Neural progenitor cell (in vitro differentiated cells): ENCODE results near the gene THEM5. TPM values are rescaled to one million over a fixed set of nuclear protein-coding genes. Genes with fewer than 3 reads are reported as not detected.

Source experiments
- DNase-seq: peaks from one replicate; pipeline ENCODE4 v3.0.0-alpha.2; 2016; ENCODE audit warnings: low spot score
- H2AFZ ChIP-seq: fragments of 200-600 bp; sonication (generic); replicated peaks from 2 replicates; pipeline ENCODE4 v1.6.1; 2016; ENCODE audit warnings: antibody characterized with exemption
- H3F3A ChIP-seq: fragments of 200-600 bp; sonication (generic); 2 replicates; pipeline ENCODE4 v1.6.1; 2016; ENCODE audit warnings: antibody characterized with exemption, low read depth
- H3K27ac ChIP-seq: fragments of 200-600 bp; sonication (generic); 2 replicates; pipeline ENCODE4 v1.5.1; 2016; ENCODE audit warnings: mild to moderate bottlenecking
- H3K27me3 ChIP-seq: fragments of 200-600 bp; sonication (generic); 2 replicates; pipeline ENCODE4 v1.6.1; 2016; ENCODE audit warnings: mild to moderate bottlenecking, moderate library complexity
- H3K36me3 ChIP-seq: fragments of 200-600 bp; sonication (generic); 2 replicates; pipeline ENCODE4 v1.5.1; 2016
- H3K4me1 ChIP-seq: fragments of 200-600 bp; sonication (generic); 2 replicates; pipeline ENCODE4 v1.6.1; 2016; ENCODE audit warnings: mixed run types
- H3K4me2 ChIP-seq: fragments of 200-600 bp; sonication (generic); 2 replicates; pipeline ENCODE4 v1.6.1; 2016
- H3K4me3 ChIP-seq: fragments of 200-600 bp; sonication (generic); 2 replicates; pipeline ENCODE4 v1.5.1; 2016
- H3K79me2 ChIP-seq: fragments of 200-600 bp; sonication (generic); 2 replicates; pipeline ENCODE4 v1.6.1; 2016; ENCODE audit warnings: low read depth
- H3K9ac ChIP-seq: fragments of 200-600 bp; sonication (generic); 2 replicates; pipeline ENCODE4 v1.6.1; 2016
- H3K9me3 ChIP-seq: fragments of 200-600 bp; sonication (generic); 2 replicates; pipeline ENCODE4 v1.5.1; 2016; ENCODE audit warnings: low read depth
- H4K20me1 ChIP-seq: fragments of 200-600 bp; sonication (generic); 2 replicates; pipeline ENCODE4 v1.6.1; 2016; ENCODE audit warnings: low read depth
- H3K27ac Mint-ChIP-seq: 3 replicates; pipeline ENCODE4 v1.8.0; 2021; ENCODE audit warnings: mixed read lengths
- H3K27me3 Mint-ChIP-seq: 2 replicates; pipeline ENCODE4 v1.8.0; 2022; ENCODE audit warnings: low read depth, mild to moderate bottlenecking, inconsistent platforms, moderate library complexity, mixed read lengths; ENCODE audit not compliant: insufficient read depth
- H3K36me3 Mint-ChIP-seq: 3 replicates; pipeline ENCODE4 v1.8.0; 2021; ENCODE audit warnings: mixed read lengths
- H3K4me1 Mint-ChIP-seq: 3 replicates; pipeline ENCODE4 v1.8.0; 2021; ENCODE audit warnings: mixed read lengths
- H3K4me3 Mint-ChIP-seq: 3 replicates; pipeline ENCODE4 v1.8.0; 2021; ENCODE audit warnings: mild to moderate bottlenecking, moderate library complexity, mixed read lengths
- H3K9me3 Mint-ChIP-seq: 3 replicates; pipeline ENCODE4 v1.8.0; 2020; ENCODE audit warnings: mixed read lengths
- EZH2 ChIP-seq: fragments of 200-600 bp; sonication (generic); IDR thresholded peaks from 2 replicates; pipeline ENCODE4 v1.6.1; 2017; ENCODE audit warnings: antibody characterized with exemption, mild to moderate bottlenecking, moderate library complexity
- EZH2phosphoT487 ChIP-seq: fragments of 200-600 bp; sonication (generic); IDR thresholded peaks from 2 replicates; pipeline ENCODE4 v1.6.1; 2017; ENCODE audit warnings: antibody characterized with exemption
- total RNA-seq: library from RNA; depleted of rRNA; stranded (reverse); fragments of >200 nt; gene quantifications from 2 replicates; pipeline ENCODE4 v1.2.3, GENCODE V29; 2015; ENCODE audit warnings: low replicate concordance
- TF ChIP-seq, protein P1 (sequence below): fragments of 200-600 bp; sonication (generic); IDR thresholded peaks from 2 replicates; pipeline ENCODE4 v1.5.1; 2017; ENCODE audit warnings: antibody characterized with exemption, mild to moderate bottlenecking

The THEM5 gene
- total RNA-seq, 1 donor from 2014 or later, result not detected

DNA sequence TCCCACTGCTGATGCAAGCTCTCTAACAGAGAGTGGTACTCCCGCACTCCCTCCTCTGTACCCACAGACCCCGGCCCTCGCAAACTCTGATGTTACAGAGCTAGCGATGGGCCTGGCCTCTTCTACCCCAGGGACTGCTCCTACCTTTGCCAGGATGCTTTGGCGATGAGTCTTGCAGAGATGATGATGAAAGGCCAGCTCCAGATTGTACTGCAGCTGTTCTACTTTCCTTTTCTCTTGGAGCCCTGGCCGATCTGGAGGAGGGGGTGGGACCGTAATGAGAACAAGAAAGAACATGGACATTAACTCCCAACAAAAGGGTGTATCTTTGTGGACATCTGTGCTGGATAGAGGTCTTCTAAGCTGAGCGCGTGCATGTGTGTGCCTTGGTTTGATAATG lies 42.3 kb downstream of the THEM5 start:
- no peak overlapping the region for H3K27ac Mint-ChIP-seq

DNA sequence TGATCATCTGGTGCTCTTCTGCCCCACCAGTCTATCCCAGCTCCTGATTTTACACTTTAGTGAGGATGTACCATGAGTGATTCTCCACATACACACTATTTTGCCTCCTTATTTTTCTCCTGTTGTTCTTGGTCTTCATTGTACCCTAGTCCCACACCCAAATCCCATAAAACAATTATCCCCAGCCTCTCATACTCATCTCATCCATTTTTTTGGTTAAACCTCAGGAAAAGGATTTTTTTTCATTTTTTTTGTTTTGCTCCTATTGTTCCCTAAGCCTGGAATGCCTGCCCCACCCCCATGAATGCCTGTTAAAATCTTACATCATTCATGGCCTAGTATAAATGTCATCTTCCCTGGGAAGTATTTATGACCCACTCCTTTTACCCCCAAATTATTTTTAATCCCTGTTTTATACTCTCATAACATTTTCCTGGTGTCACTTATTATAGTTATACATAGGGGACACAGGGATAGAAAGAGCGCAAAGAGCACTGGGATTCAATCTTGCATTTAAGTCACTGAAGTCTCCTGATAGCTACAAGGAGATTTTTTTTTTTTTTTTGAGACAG lies 43.4 kb downstream of the THEM5 start:
- H3K36me3 Mint-ChIP-seq, result no peaks in the 10 kb centered on the region
- Histone ChIP-seq H3K9ac (no peak overlapping the region), H3K36me3 (no peaks in the 10 kb centered on the region), H3K4me2 (no peak overlapping the region), H3K9me3 (no peaks in the 10 kb centered on the region), H3K27ac (no peak overlapping the region), H3K79me2 (no peaks in the 10 kb centered on the region), H3F3A (no peaks in the 10 kb centered on the region), H3K4me3 (no peak overlapping the region), H4K20me1 (no peaks in the 10 kb centered on the region), H3K4me1 (no peaks in the 10 kb centered on the region), H2AFZ (no peak overlapping the region), H3K27me3 (no peaks in the 10 kb centered on the region)
- H3K9me3 Mint-ChIP-seq, result no peaks in the 10 kb centered on the region
- peaks cover 7% of the 10 kb centered on the region for H3K27me3 Mint-ChIP-seq
- DNase-seq, result no peak
- peaks cover 10% of the 10 kb centered on the region for H3K4me1 Mint-ChIP-seq
- TF ChIP-seq EZH2, result no peak
- TF ChIP-seq EZH2phosphoT487, result no peak
- TF ChIP-seq, protein P1, sequence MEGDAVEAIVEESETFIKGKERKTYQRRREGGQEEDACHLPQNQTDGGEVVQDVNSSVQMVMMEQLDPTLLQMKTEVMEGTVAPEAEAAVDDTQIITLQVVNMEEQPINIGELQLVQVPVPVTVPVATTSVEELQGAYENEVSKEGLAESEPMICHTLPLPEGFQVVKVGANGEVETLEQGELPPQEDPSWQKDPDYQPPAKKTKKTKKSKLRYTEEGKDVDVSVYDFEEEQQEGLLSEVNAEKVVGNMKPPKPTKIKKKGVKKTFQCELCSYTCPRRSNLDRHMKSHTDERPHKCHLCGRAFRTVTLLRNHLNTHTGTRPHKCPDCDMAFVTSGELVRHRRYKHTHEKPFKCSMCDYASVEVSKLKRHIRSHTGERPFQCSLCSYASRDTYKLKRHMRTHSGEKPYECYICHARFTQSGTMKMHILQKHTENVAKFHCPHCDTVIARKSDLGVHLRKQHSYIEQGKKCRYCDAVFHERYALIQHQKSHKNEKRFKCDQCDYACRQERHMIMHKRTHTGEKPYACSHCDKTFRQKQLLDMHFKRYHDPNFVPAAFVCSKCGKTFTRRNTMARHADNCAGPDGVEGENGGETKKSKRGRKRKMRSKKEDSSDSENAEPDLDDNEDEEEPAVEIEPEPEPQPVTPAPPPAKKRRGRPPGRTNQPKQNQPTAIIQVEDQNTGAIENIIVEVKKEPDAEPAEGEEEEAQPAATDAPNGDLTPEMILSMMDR, result no peak
- H3K4me3 Mint-ChIP-seq, result no peak overlapping the region
- no peak overlapping the region for H3K27ac Mint-ChIP-seq

More for the DNA sequence above, 42.3 kb downstream of the THEM5 start:
- Histone ChIP-seq H3K4me1 (no peaks in the 10 kb centered on the region), H3K36me3 (no peaks in the 10 kb centered on the region), H3K9me3 (no peaks in the 10 kb centered on the region), H3K27me3 (no peaks in the 10 kb centered on the region), H3K27ac (no peak overlapping the region), H2AFZ (no peak overlapping the region), H3K79me2 (no peaks in the 10 kb centered on the region), H4K20me1 (no peaks in the 10 kb centered on the region), H3F3A (no peaks in the 10 kb centered on the region), H3K4me2 (no peak overlapping the region), H3K9ac (no peak overlapping the region), H3K4me3 (no peak overlapping the region)
- peaks cover 10% of the 10 kb centered on the region for H3K4me1 Mint-ChIP-seq
- TF ChIP-seq, protein P1, result no peak
- TF ChIP-seq EZH2 (no peak), EZH2phosphoT487 (no peak)
- DNase-seq, result no peak
- peaks cover 7% of the 10 kb centered on the region for H3K27me3 Mint-ChIP-seq
- H3K36me3 Mint-ChIP-seq, result no peaks in the 10 kb centered on the region
- no peak overlapping the region for H3K4me3 Mint-ChIP-seq
- H3K9me3 Mint-ChIP-seq, result no peaks in the 10 kb centered on the region

DNA sequence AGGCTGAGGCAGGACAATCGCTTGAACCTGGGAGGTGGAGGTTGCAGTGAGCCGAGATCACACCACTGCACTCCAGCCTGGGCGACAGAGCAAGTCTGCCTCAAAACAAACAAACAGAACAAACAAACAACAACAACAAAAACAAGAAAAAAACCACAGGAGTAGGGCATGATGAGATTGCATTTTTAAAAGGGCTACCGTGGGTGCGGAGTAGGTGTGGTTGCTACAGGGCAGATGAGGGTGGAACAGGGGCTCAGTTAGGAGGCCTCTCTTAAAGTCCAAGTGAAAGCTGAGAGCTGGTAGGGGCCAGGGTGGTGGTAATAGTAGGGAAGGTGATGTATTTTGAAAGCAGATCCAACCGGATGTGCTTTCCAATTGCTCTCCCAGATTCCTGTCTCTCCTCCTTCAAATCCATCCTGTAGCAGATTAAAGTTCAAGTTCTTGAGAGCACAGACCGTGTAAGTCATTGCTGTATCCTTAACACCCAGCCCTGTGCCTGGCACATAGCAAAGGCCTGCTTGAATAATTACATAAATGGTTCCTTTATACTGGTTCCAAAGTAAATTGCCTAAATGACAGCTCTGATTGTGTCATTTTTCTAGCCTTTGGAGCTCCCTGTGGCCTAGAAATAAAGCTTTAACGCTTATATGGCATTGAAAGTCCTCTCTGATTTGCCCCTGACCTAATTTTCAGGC lies 44.1 kb downstream of the THEM5 start:
- no peaks in the 10 kb centered on the region for H3K9me3 ChIP-seq
- H3K9ac ChIP-seq, result no peak overlapping the region
- no peak for TF ChIP-seq EZH2phosphoT487
- TF ChIP-seq, protein P1, result no peak
- TF ChIP-seq EZH2, result no peak
- no peak overlapping the region for H3K4me3 Mint-ChIP-seq
- no peak overlapping the region for H3K4me2 ChIP-seq
- no peak overlapping the region for H3K4me3 ChIP-seq
- no peaks in the 10 kb centered on the region for H3K79me2 ChIP-seq
- H3K27ac Mint-ChIP-seq, result no peak overlapping the region
- no peak overlapping the region for H2AFZ ChIP-seq
- H3K4me1 ChIP-seq, result no peaks in the 10 kb centered on the region
- H3K27me3 Mint-ChIP-seq, result peaks cover 7% of the 10 kb centered on the region
- peaks cover 10% of the 10 kb centered on the region for H3K4me1 Mint-ChIP-seq
- no peaks in the 10 kb centered on the region for H3K9me3 Mint-ChIP-seq
- no peak overlapping the region for H3K27ac ChIP-seq
- no peaks in the 10 kb centered on the region for H3K36me3 Mint-ChIP-seq
- no peaks in the 10 kb centered on the region for H4K20me1 ChIP-seq
- H3F3A ChIP-seq, result no peaks in the 10 kb centered on the region
- no peaks in the 10 kb centered on the region for H3K36me3 ChIP-seq
- no peak for DNase-seq
- H3K27me3 ChIP-seq, result no peaks in the 10 kb centered on the region
